ENCODE data around the gene PRKAB1. TPM values are rescaled to one million over a fixed set of nuclear protein-coding genes. Genes with fewer than 3 reads are reported as not detected.

PRKAB1 gene
- polyA plus RNA-seq, 1 experiment, result 34.3 TPM

DNA sequence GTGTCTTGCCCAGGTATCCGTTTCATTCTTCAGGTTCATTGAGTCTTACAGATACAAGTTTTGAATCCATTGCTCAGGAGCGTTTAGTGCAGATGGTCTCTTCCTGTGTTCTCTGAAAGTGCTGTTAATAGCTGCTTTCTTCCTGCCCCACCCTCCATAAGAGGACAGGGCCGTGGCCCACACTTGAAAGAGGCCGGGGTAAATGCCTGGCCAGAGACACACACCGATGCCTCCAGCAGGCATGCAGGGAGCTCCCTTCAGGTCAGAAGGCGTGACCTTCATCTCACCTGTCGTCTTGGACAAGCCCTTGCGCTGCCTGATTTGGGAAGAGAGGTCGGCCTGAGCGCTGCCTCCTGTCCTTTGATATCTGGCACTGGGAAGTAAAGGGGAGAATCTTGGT lies 11.6 kb downstream of the PRKAB1 start:
- H3K27me3 ChIP-seq (ENCODE audit: control insufficient read depth, insufficient read depth, low read length), result no peaks in the 10 kb centered on the region
- no peak for DNase-seq (ENCODE audit: low read depth, low spot score)
- ChIA-PET POLR2A (no interaction called here), CTCF (interaction anchor here (4.0 kb wide), 1 partner anchor 12 kb away, joined by 25 read pairs; the partner anchor contains the start of gene PRKAB1)
- no peaks in the 10 kb centered on the region for H3K9me3 ChIP-seq (ENCODE audit: control insufficient read depth, insufficient read depth, low read length)
- no peak for TF ChIP-seq CTCF (IDR thresholded peaks at IDR 0.05; ENCODE audit: low read depth, low read length)
- no peak overlapping the region for H3K27ac ChIP-seq (ENCODE audit: low read depth, low read length)
- no peak overlapping the region for H3K4me3 ChIP-seq (ENCODE audit: low read depth, low read length)

DNA sequence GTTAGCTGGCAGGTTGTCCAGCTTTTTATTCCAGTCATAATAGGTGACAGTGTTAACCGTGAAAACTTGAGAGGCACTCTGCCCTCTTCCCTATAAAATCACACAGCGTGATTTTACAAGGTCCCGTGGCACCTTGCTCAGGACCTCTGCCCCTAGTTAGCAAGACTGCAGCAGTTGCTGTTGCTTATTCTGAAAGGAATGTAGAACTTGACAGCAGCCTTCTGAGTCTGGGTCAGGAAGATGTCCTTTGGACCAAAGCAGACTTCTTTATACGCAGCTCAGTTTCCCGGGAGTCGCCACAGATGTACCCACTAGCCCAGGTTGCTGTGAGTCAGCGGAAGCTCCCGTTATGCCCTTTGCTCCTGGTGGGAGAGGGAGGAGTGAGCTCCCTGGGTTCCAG lies 13.2 kb downstream of the PRKAB1 start:
- Histone ChIP-seq H3K4me3 (ENCODE audit: low read depth, low read length) (no peak overlapping the region), H3K9me3 (ENCODE audit: control insufficient read depth, insufficient read depth, low read length) (no peaks in the 10 kb centered on the region), H3K27me3 (ENCODE audit: control insufficient read depth, insufficient read depth, low read length) (no peaks in the 10 kb centered on the region), H3K27ac (ENCODE audit: low read depth, low read length) (no peak overlapping the region)
- ChIA-PET CTCF (interaction anchor here (0.9 to 4.0 kb wide), 2 partner anchors 13 to 100 kb away, joined by 4 to 25 read pairs; partner anchors contain the start of gene PRKAB1), POLR2A (no interaction called here)
- TF ChIP-seq CTCF (IDR thresholded peaks at IDR 0.05; ENCODE audit: low read depth, low read length), result no peak
- no peak for DNase-seq (ENCODE audit: low read depth, low spot score)

DNA sequence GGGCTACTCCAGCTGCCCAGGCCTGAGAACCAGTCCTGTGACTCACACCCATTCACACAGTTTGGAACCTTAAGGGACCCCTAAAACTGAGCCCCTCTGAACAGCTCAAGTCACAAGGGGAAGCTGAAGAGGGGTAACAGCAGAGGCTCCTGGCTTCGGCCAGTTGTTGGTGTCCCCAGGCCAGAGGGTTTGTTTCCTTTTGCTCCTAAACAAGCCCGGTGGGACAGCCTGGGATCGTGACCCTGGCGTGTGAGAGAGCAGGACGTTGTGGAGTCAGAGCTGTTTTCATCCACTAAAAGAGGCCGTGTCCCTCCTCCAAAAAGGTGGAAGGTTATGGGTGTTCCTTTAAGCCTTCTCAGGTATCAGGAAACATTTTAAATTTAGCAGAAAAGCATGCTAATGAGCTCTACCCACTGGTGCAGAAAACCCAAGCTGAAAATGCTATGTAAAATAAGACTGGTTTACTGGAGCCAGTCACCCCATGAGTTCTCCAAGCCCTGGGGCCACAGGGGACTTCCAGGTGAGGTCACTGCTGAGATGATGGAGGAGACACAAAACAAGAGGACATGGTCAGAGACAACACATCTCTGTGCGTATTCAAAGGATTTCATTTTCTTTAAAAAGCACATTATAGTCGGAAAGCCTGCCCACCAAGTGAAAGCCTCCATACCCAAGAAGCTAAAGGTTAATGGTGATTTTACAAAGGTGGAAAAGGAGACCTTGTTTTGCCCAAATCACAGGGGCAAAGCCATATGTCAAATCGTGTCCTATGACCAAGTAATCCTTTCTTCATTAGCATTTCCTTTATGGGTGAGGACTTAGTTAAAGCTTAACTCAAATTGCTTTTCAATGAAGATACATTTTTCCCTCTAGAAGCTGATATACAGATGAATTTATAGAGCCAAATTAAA lies 14.1 kb downstream of the PRKAB1 start:
- Histone ChIP-seq H3K4me3 (ENCODE audit: low read depth, low read length) (no peak overlapping the region), H3K27ac (ENCODE audit: low read depth, low read length) (no peak overlapping the region), H3K27me3 (ENCODE audit: control insufficient read depth, insufficient read depth, low read length) (no peaks in the 10 kb centered on the region), H3K9me3 (ENCODE audit: control insufficient read depth, insufficient read depth, low read length) (no peaks in the 10 kb centered on the region)
- TF ChIP-seq CTCF (IDR thresholded peaks at IDR 0.05; ENCODE audit: low read depth, low read length), result no peak
- no peak for DNase-seq (ENCODE audit: low read depth, low spot score)
- POLR2A ChIA-PET, result no interaction called here
- CTCF ChIA-PET, result interaction anchor here (0.6 to 4.0 kb wide), 4 partner anchors 12 to 81 kb away, joined by 3 to 25 read pairs (median 4); partner anchors contain the start of gene PRKAB1

GRCh38 chr12:119682639-119683252 lies 14.8 kb downstream of the PRKAB1 start:
- Histone ChIP-seq H3K27me3 (ENCODE audit: control insufficient read depth, insufficient read depth, low read length) (no peaks in the 10 kb centered on the region), H3K4me3 (ENCODE audit: low read depth, low read length) (no peak overlapping the region), H3K9me3 (ENCODE audit: control insufficient read depth, insufficient read depth, low read length) (no peaks in the 10 kb centered on the region), H3K27ac (ENCODE audit: low read depth, low read length) (no peak overlapping the region)
- CTCF ChIA-PET, result interaction anchor here (0.8 to 4.0 kb wide), 3 partner anchors 12 to 15 kb away, joined by 3 to 25 read pairs (median 4); partner anchors contain the start of gene PRKAB1
- POLR2A ChIA-PET, result no interaction called here
- no peak for TF ChIP-seq CTCF (IDR thresholded peaks at IDR 0.05; ENCODE audit: low read depth, low read length)
- DNase-seq (ENCODE audit: low read depth, low spot score), result no peak

DNA sequence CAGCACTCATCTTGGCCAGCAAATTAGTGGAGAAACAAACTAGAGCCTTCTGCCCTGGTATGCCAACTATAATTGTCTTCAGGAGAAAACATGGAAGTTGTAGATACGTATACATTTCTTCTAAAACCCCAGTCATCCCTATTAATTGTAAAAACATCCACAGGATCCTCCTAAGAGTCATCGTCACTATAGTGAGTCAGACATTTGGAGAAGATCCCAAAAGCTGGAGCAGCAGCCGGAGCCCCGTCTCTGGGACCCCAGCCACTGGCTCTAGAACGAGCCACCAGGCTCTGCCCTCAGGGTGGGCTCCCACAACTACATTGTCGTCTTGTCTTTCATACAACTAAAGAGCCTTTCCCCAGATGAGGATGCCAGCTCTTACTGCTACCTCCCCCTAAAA lies 15.5 kb downstream of the PRKAB1 start:
- Histone ChIP-seq H3K9me3 (ENCODE audit: control insufficient read depth, insufficient read depth, low read length) (no peaks in the 10 kb centered on the region), H3K27ac (ENCODE audit: low read depth, low read length) (no peak overlapping the region), H3K4me3 (ENCODE audit: low read depth, low read length) (no peak overlapping the region), H3K27me3 (ENCODE audit: control insufficient read depth, insufficient read depth, low read length) (no peaks in the 10 kb centered on the region)
- TF ChIP-seq CTCF (IDR thresholded peaks at IDR 0.05; ENCODE audit: low read depth, low read length), result no peak
- ChIA-PET CTCF (no interaction called here), POLR2A (no interaction called here)
- no peak for DNase-seq (ENCODE audit: low read depth, low spot score)
